Mesothelial cell of epicardium (in vitro differentiated cells): ENCODE measurements around the gene NADK. TPM values are rescaled to one million over a fixed set of nuclear protein-coding genes. Genes with fewer than 3 reads are reported as not detected.
"Not testable (repeated sequence)": the region's sequence is repeated elsewhere in the genome, so short reads cannot be mapped to it uniquely, and the experiment has no call there.

Source experiments
- DNase-seq, 2 experiments: peaks; one replicate each; pipeline ENCODE4 v3.0.0; 2021; ENCODE audit warnings: low spot score in 2 of 2; ENCODE audit not compliant: unreplicated experiment in 2 of 2
- H3K27ac Mint-ChIP-seq: 2 replicates; pipeline ENCODE4 v1.8.0; 2021; ENCODE audit warnings: mixed read lengths
- H3K27me3 Mint-ChIP-seq: 2 replicates; pipeline ENCODE4 v1.8.0; 2021; ENCODE audit warnings: low read depth, mixed read lengths
- H3K36me3 Mint-ChIP-seq: 2 replicates; pipeline ENCODE4 v1.8.0; 2021; ENCODE audit warnings: mixed read lengths
- H3K4me1 Mint-ChIP-seq: 2 replicates; pipeline ENCODE4 v1.8.0; 2021; ENCODE audit warnings: mixed read lengths
- H3K4me3 Mint-ChIP-seq: 2 replicates; pipeline ENCODE4 v1.8.0; 2021; ENCODE audit warnings: mild to moderate bottlenecking, moderate library complexity, mixed read lengths
- H3K9me3 Mint-ChIP-seq: 2 replicates; pipeline ENCODE4 v1.8.0; 2021; ENCODE audit warnings: mixed read lengths
- total RNA-seq: library from RNA; stranded (reverse); gene quantifications from 3 replicates; pipeline ENCODE4 v1.2.1, GENCODE V29; 2021
- TF ChIP-seq, protein P1 (sequence below): fragments of 200-600 bp; sonication (generic); IDR thresholded peaks from one replicate; pipeline ENCODE4 v1.5.0; 2021; ENCODE audit warnings: antibody characterized with exemption; ENCODE audit not compliant: unreplicated experiment

Gene NADK
- total RNA-seq, 1 donor from 2014 or later = 78.2 TPM

DNA sequence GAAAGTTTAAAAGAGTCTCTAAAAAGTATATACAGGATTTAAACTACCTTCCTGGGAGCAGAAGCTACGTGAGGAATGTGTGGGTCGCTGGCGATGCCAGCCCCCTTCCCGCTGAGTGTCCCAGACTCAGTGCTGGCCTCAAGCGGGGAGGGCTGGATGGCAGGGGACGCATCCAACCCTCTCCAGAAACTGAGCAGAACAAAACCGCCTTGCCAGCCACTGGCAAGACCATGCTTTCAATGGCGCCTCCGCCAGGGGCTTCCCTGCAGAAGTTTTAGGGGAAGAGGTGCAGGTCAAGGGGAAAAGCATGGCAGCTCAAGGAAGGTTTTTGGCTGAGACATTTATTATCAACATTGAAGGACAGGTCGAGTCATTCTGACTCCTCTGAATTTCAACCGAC lies 26.1 kb downstream of the NADK start:
- TF ChIP-seq, protein P1, sequence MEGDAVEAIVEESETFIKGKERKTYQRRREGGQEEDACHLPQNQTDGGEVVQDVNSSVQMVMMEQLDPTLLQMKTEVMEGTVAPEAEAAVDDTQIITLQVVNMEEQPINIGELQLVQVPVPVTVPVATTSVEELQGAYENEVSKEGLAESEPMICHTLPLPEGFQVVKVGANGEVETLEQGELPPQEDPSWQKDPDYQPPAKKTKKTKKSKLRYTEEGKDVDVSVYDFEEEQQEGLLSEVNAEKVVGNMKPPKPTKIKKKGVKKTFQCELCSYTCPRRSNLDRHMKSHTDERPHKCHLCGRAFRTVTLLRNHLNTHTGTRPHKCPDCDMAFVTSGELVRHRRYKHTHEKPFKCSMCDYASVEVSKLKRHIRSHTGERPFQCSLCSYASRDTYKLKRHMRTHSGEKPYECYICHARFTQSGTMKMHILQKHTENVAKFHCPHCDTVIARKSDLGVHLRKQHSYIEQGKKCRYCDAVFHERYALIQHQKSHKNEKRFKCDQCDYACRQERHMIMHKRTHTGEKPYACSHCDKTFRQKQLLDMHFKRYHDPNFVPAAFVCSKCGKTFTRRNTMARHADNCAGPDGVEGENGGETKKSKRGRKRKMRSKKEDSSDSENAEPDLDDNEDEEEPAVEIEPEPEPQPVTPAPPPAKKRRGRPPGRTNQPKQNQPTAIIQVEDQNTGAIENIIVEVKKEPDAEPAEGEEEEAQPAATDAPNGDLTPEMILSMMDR = no peak
- Mint-ChIP-seq H3K9me3 (no peaks in the 10 kb centered on the region), H3K4me3 (no peak overlapping the region), H3K36me3 (peaks cover 8% of the 10 kb centered on the region), H3K4me1 (no peaks in the 10 kb centered on the region), H3K27ac (no peak overlapping the region), H3K27me3 (no peaks in the 10 kb centered on the region)
- DNase-seq = no peak

DNA sequence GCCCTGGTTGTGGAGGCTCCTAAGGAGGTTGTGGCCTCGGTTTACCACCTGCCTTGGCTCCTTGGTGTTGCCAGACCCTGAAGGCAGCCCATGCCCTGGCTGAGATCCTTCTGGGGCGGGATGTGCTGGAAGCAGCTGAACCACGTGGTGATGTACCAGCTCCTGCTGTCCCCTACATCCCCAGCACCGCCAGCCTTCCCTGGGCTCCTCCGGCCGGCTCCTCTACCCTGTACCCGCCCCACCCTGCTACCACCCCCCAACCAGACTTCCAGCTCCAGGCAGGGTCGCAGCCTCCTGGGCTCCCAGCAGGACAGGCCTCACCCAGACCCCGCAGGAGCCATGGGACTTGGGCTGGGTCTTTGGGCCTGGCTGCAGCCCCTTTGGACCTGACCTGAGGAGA lies 28.3 kb downstream of the NADK start:
- H3K36me3 Mint-ChIP-seq, H3K27ac Mint-ChIP-seq, H3K27me3 Mint-ChIP-seq, DNase-seq, H3K4me1 Mint-ChIP-seq, H3K4me3 Mint-ChIP-seq, H3K9me3 Mint-ChIP-seq: not testable (repeated sequence)

DNA sequence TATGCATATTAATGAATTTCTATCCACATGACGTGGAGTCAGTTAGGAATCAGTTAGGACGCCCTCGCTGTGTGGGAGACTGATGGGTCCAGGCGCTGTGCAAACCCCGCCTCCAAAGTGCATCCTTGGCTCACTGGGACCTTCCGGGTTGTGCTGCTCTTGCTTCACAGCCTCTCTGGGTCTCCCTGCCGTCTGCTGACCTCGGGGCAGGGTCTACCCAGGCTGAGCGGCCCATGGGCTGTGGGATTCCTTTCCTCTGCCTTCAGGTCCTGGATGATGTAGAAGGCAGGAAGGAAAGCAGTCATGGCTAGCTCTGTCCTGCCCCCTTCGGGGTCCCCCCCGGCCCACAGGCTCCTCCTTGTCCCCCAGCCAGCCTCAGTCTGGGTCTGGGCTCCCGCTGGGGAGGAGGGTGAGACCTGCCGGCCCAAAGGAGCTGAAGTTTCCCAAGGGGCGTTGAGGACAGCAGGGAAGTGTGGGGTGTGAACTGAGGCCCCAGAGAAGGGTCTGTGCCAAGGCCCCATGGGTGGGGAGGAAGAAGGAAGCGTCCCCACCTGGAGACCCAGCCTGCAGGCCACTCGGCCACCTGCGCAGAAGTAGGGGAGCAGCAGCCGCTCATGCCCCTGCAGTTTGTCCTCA lies 29.5 kb downstream of the NADK start:
- Mint-ChIP-seq H3K27me3 (no peaks in the 10 kb centered on the region), H3K4me1 (no peaks in the 10 kb centered on the region), H3K36me3 (peaks cover 3% of the 10 kb centered on the region), H3K4me3 (no peak overlapping the region), H3K27ac (no peak overlapping the region), H3K9me3 (no peaks in the 10 kb centered on the region)
- TF ChIP-seq, protein P1 = no peak
- DNase-seq = no peak

DNA sequence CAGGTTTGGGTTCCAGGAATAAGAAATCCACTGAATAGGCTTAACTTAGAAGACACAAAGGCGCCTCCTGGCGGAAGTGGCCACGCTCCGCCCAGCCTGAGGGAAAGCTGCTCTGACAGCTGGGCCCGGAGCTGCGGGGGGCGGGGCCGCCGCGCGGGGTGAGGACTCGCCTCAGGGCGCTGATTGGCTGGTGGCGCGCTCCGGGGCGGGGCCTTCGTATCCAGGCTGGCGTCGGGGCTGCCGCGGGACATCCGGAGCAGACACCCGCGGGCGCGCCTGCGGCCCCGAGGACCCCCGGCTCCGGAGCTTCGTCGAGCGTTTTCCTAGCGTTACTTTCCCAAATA lies 31.7 kb downstream of the NADK start:
- peak overlapping the region; percentile 68 for H3K4me3 Mint-ChIP-seq
- H3K27ac Mint-ChIP-seq, H3K27me3 Mint-ChIP-seq, H3K36me3 Mint-ChIP-seq, H3K9me3 Mint-ChIP-seq, DNase-seq, H3K4me1 Mint-ChIP-seq: not testable (repeated sequence)

DNA sequence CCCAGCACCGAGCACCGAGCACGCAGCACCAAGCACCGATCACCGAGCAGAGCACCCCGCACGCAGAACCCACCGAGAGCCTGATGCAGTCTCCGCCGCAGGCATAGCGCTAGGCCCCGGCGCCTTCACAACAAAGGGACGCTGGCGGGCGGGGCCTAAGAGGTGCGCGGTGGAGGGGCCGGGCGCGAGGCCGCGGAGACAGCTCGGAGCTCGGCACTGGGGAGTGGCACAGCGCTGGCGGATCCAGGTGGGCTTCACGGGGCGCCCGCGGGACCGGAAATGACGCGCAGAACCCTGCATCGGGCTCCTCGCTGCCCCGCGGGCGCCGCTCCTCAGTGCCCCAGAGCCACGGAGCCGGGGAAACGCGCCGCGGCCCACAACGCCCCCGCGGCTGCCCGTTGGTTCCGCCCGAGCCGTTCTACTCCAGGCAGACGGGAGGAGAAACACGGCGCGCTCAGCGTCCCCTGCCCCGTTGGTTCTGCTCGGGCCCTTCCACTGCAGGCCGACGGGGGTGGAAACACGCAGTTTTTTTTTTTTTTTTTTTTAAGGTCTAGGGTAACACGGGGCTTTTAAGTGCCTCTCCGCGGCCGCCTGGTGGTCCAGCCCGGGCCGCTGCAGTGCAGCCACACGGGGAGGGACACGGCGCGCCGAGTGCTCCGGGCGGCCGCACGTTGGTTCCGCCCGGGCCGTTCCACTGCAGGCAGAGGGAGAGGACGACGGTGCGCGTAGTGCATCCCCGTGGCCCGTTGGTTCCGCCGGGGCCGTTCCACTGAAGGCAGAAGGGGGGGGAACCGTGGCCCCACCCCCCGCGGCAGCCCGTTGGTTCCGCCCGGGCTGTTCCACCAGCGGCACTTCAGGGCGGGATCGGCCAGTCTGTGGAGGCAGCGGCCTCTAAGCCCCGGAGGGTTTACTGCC lies 32.4 kb downstream of the NADK start:
- H3K9me3 Mint-ChIP-seq, H3K27me3 Mint-ChIP-seq, H3K4me1 Mint-ChIP-seq, H3K36me3 Mint-ChIP-seq: not testable (repeated sequence)
- peak overlapping the region; percentile 94 for H3K27ac Mint-ChIP-seq
- peak; percentile 70 to 87 for DNase-seq
- H3K4me3 Mint-ChIP-seq = peak overlapping the region; percentile 68

DNA sequence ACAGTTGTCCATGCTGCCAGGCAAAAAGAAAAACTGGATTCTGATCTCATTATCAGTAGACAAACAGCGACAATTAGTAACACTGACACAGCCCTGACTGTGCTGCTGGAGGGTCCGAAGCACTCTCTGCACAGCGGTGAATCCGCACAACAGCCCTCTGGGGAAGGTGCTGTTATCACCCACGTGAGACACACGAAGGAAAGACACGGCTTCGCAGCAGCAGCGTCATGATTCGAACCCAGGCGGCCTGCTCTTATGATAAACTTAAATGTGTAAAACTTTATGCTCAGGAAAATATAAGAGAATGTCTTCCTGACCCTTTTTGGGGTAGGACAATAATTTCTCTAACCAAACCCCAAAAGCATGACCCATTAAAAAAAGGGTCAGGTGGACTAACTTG lies 35.7 kb downstream of the NADK start:
- H3K27ac Mint-ChIP-seq = peak overlapping the region; percentile 25
- not testable (repeated sequence) for H3K4me1 Mint-ChIP-seq, H3K36me3 Mint-ChIP-seq, H3K4me3 Mint-ChIP-seq, H3K9me3 Mint-ChIP-seq, H3K27me3 Mint-ChIP-seq, DNase-seq

DNA sequence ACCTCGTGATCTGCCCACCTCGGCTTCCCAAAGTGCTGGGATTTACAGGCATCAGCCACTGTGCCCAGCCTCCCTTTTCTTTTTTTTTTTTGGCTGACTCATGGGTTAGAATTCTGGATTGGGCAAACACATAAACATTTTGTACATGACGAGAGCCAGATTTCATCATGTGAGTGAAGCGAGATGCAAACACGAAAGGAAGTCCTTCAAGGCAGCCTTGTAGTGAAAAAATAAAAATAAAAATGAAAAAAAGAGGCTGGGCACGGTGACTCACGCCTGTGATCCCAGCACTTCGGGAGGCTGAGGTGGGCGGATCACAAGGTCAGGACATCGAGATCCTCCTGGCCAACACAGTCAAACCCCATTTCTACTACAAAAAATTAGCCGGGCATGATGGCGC lies 37.3 kb downstream of the NADK start:
- not testable (repeated sequence) for DNase-seq, H3K27me3 Mint-ChIP-seq, H3K4me3 Mint-ChIP-seq, H3K27ac Mint-ChIP-seq, H3K9me3 Mint-ChIP-seq, H3K36me3 Mint-ChIP-seq, H3K4me1 Mint-ChIP-seq

DNA sequence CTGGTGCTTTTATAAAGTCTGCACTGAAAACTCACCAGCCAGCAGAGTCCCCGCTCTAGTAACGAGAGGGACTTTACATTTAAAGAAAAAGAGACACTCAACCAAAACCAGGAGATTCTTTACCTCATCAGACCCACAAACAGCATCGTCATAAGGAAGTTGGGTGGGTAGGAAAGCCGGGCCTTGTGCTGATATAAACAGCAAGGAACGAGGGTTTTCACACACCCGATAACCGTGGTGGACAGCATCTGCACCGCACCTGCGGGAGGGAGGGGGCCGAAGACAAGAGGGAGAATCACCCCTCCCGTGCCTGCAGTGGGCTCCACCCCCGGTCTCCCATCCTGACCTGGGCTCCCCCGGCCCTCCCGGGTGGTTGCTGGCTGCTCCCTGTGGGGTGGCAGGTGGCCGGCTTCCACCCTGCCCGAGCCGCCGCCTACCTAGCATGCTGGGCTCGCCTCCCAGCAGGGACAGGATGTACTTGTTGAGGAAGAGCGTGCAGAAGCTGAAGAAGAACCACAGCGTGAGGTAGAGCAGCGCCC lies 39.4 kb downstream of the NADK start:
- H3K36me3 Mint-ChIP-seq, H3K9me3 Mint-ChIP-seq, H3K4me1 Mint-ChIP-seq, H3K27me3 Mint-ChIP-seq, H3K4me3 Mint-ChIP-seq, H3K27ac Mint-ChIP-seq, DNase-seq: not testable (repeated sequence)

DNA sequence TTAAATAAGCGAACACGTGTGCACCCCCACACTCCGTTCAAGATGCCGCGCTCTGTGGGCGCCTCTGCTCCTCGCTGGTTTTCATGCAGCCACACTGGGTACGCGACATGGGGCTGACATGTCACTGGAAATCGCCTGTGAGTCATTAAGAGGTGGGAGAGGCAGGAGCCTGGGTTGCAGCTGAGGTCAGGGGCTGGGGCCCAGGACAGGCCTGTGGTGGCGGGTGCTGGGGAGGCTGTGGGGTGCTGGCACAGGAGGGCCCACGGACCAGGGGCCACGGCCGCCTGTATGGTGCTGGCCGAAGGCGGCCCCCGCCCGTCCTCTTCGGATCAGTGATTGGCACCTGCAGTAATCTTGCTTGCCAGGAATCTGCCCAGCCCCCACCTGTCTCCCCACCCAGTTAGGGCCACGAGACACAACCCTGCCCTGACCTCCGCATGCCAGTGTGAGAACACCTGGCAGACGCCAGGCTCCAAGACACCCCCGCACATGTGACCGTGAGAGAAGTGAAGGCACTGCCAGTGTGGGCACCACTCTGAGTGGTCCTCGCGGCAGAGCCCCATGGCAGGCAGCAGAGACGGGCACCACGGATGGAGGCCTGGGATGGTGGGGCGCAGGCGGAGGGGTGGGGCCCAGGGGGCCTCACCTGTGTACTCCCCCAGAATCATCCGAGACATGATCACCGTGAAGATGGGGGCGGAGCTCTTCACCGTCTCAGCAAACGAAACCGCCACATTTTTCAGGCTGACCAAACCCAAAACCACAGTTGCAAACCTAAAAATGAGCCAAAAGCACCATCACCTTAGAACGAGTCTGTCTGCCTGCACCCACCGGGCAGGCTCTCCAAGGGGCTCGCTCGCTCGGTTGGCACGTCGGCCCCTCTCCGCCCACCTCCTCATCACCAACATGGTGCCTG lies 40.3 kb downstream of the NADK start:
- not testable (repeated sequence) for H3K4me3 Mint-ChIP-seq, H3K27ac Mint-ChIP-seq, H3K4me1 Mint-ChIP-seq, H3K9me3 Mint-ChIP-seq, DNase-seq, H3K36me3 Mint-ChIP-seq, H3K27me3 Mint-ChIP-seq
